T-helper 9 cell (primary cell): Measurements from ENCODE around the gene DIPK2B.

Experiments
- DNase-seq: peaks from one replicate; pipeline ENCODE4 v3.0.0-alpha.2; 2020
- total RNA-seq, 2 donors: gene quantifications; one replicate each; lab custom pipeline; 2026; lab: John Stamatoyannopoulos, UW

DIPK2B gene
- 0 reads per million in 2 donors for total RNA-seq

- DNase-seq = no peak
These were observed at the start of gene DIPK2B for GRCh38 chrX:45200741-45201234. TSS of gene DIPK2B (minus strand) at chrX:45200876. CDS start at chrX:45200826, 50 bp downstream.

- DNase-seq = no peak
These were observed 39.6 kb upstream of the DIPK2B start for GRCh38 chrX:45240301-45240700.

GRCh38 chrX:45238489-45238888, 37.8 kb upstream of the DIPK2B start:
- no peak for DNase-seq

- no peak for DNase-seq
These were observed 32.9 kb upstream of the DIPK2B start for GRCh38 chrX:45233531-45233930.

- no peak for DNase-seq
These were observed 31.5 kb upstream of the DIPK2B start for GRCh38 chrX:45232139-45232538.

- DNase-seq = no peak
These were observed 29.7 kb upstream of the DIPK2B start for GRCh38 chrX:45230410-45230809.

GRCh38 chrX:45229348-45229747, 28.7 kb upstream of the DIPK2B start:
- DNase-seq = no peak

GRCh38 chrX:45228126-45228525, 27.4 kb upstream of the DIPK2B start:
- DNase-seq = no peak

- DNase-seq = no peak
These were observed 7.6 kb upstream of the DIPK2B start for GRCh38 chrX:45208121-45208856.

GRCh38 chrX:45202171-45202570, 1.5 kb upstream of the DIPK2B start:
- no peak for DNase-seq

GRCh38 chrX:45198706-45199105, 2.0 kb downstream of the DIPK2B start:
- no peak for DNase-seq

- DNase-seq = no peak
These were observed 2.4 kb downstream of the DIPK2B start for GRCh38 chrX:45198301-45198700.

- DNase-seq = no peak
These were observed 4.0 kb downstream of the DIPK2B start for GRCh38 chrX:45196701-45197100.

GRCh38 chrX:45191820-45192409, 8.8 kb downstream of the DIPK2B start:
- no peak for DNase-seq

GRCh38 chrX:45191383-45191782, 9.3 kb downstream of the DIPK2B start:
- no peak for DNase-seq

- no peak for DNase-seq
These were observed 12.9 kb downstream of the DIPK2B start for GRCh38 chrX:45187731-45188130.

- DNase-seq = no peak
These were observed 14.0 kb downstream of the DIPK2B start for GRCh38 chrX:45186643-45187026.

GRCh38 chrX:45184211-45184610, 16.5 kb downstream of the DIPK2B start:
- no peak for DNase-seq

- no peak for DNase-seq
These were observed 27.8 kb downstream of the DIPK2B start for GRCh38 chrX:45172890-45173289.

GRCh38 chrX:45166781-45167180, 33.9 kb downstream of the DIPK2B start:
- no peak for DNase-seq

- DNase-seq = no peak
These were observed 35.0 kb downstream of the DIPK2B start for GRCh38 chrX:45165726-45166125.

- DNase-seq = no peak
These were observed 35.7 kb downstream of the DIPK2B start for GRCh38 chrX:45164995-45165394.

- no peak for DNase-seq
These were observed 36.6 kb downstream of the DIPK2B start for GRCh38 chrX:45164021-45164621.

GRCh38 chrX:45157647-45158046, 43.0 kb downstream of the DIPK2B start:
- no peak for DNase-seq
